Activated B cell treated with CpG ODN at 0.5 μM for 24 hours (primary cell): ENCODE measurements around the gene LAG3. TPM values are rescaled to one million over a fixed set of nuclear protein-coding genes. Genes with fewer than 3 reads are reported as not detected.

Experiments
- ATAC-seq: fragments of 200-7000 bp; cut with Tn5 transposase; one replicate; pipeline ENCODE4 v1.10.0; 2021; ENCODE audit warnings: low read depth, mild to moderate bottlenecking, moderate library complexity
- CTCF ChIA-PET: fragments of 350-600 bp; sonication (Branson Sonifier 250); formaldehyde crosslinking; loops from one replicate; lab custom pipeline; 2021; ENCODE audit warnings: antibody characterized with exemption; lab: Charles Lee
- POLR2A ChIA-PET: fragments of 350-600 bp; sonication (Branson Sonifier 250); formaldehyde crosslinking; loops from one replicate; lab custom pipeline; 2021; ENCODE audit warnings: antibody characterized with exemption; lab: Charles Lee
- DNase-seq: peaks from one replicate; pipeline ENCODE4 v3.0.0; 2022
- H3K27ac Mint-ChIP-seq: one replicate; pipeline ENCODE4 v1.8.0; 2020; ENCODE audit warnings: mixed read lengths
- H3K27me3 Mint-ChIP-seq: one replicate; pipeline ENCODE4 v1.8.0; 2021; ENCODE audit warnings: mixed read lengths
- H3K36me3 Mint-ChIP-seq: one replicate; pipeline ENCODE4 v1.8.0; 2021; ENCODE audit warnings: low read depth, mixed read lengths
- H3K4me1 Mint-ChIP-seq: one replicate; pipeline ENCODE4 v1.8.0; 2021; ENCODE audit warnings: mixed read lengths
- H3K4me3 Mint-ChIP-seq: one replicate; pipeline ENCODE4 v1.8.0; 2020; ENCODE audit warnings: mild to moderate bottlenecking, mixed read lengths
- H3K9me3 Mint-ChIP-seq: one replicate; pipeline ENCODE4 v1.8.0; 2020; ENCODE audit warnings: mixed read lengths
- intact Hi-C: fragments of 100-400 bp; cut with micrococcal nuclease; formaldehyde crosslinking; loops from one replicate; pipeline ENCODE4 v1.15.1; 2024
- total RNA-seq: library from RNA; stranded (reverse); gene quantifications from 2 replicates; pipeline ENCODE4 v1.2.3, GENCODE V29; 2022
- TF ChIP-seq, protein P1 (sequence below): fragments of 200-600 bp; IDR thresholded peaks from one replicate; pipeline ENCODE4 v1.8.0; 2022; ENCODE audit warnings: antibody characterized with exemption, mild to moderate bottlenecking

Gene LAG3
- total RNA-seq, 1 donor from 2014 or later, result not detected

DNA sequence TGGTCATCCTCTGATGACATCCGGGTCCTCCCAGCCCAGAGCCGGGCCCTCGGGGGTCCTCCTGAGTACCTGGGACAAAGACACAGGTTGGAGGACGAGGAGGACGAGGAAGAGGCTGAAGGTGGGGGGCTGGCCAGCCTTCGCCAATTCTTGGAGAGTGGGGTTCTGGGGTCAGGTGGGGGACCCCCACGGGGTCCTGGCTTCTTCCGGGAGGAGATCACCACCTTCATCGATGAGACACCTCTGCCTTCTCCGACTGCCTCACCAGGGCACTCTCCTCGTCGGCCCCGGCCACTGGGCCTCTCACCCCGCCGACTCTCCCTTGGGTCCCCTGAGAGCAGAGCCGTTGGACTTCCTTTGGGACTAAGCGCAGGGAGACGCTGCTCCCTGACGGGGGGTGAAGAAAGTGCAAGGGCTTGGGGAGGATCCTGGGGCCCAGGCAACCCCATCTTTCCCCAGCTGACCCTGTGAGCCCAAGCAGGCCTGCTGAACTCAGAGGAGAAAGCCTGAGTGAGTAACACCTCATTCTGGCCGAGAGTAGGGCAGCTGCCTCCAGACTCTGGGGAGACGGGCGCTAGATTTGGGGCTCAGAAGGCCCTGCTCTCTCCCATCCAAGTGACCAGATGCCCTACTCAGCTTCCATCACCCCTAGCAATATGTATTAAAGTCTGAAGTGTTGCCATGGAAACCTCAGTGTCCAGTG lies 54.6 kb downstream of the LAG3 start:
- POLR2A ChIA-PET, result no interaction called here
- DNase-seq (no peak), ATAC-seq (no peak)
- no peaks in the 10 kb centered on the region for H3K36me3 Mint-ChIP-seq
- peaks cover 22% of the 10 kb centered on the region for H3K4me1 Mint-ChIP-seq
- CTCF ChIA-PET, result interaction anchor here (1.2 to 1.5 kb wide), 2 partner anchors 10 to 73 kb away, joined by 3 to 5 read pairs; partner anchors contain the start of gene MLF2
- H3K9me3 Mint-ChIP-seq, result no peaks in the 10 kb centered on the region
- TF ChIP-seq, protein P1, sequence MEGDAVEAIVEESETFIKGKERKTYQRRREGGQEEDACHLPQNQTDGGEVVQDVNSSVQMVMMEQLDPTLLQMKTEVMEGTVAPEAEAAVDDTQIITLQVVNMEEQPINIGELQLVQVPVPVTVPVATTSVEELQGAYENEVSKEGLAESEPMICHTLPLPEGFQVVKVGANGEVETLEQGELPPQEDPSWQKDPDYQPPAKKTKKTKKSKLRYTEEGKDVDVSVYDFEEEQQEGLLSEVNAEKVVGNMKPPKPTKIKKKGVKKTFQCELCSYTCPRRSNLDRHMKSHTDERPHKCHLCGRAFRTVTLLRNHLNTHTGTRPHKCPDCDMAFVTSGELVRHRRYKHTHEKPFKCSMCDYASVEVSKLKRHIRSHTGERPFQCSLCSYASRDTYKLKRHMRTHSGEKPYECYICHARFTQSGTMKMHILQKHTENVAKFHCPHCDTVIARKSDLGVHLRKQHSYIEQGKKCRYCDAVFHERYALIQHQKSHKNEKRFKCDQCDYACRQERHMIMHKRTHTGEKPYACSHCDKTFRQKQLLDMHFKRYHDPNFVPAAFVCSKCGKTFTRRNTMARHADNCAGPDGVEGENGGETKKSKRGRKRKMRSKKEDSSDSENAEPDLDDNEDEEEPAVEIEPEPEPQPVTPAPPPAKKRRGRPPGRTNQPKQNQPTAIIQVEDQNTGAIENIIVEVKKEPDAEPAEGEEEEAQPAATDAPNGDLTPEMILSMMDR, result no peak
- H3K27me3 Mint-ChIP-seq, result peaks cover 74% of the 10 kb centered on the region
- intact Hi-C loops, result loop anchor here (5.0 kb wide), 1 partner anchor 140 kb away; the partner anchor contains the start of gene ZNF384
- H3K27ac Mint-ChIP-seq, result no peak overlapping the region
- H3K4me3 Mint-ChIP-seq, result peak overlapping the region; percentile 59

DNA sequence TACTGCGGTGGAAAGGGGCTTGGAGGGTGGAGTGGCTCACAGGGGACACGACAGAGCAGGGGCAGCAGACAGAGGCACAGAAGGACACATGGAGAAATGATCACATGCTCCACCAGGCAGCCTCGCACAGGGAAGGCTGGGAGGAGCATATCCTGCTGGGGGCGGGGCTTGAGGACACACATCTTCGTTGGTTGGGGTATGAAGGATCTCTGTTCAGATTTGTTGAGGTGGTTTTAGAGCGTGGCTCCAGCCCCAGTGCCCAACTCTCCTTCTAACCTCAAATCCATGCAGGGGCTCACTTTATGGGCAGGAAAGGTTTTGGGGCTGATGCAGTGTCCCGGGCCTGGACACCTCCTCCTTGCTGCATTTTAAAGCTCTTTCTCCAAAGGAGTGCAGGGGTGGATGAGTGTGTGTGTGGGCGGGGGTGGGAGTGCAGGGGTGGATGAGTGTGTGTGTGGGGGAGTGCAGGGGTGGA lies 55.2 kb downstream of the LAG3 start:
- ATAC-seq, result no peak
- intact Hi-C loops, result loop anchor here (5.0 kb wide), 1 partner anchor 140 kb away; the partner anchor contains the start of gene ZNF384
- TF ChIP-seq, protein P1, result no peak
- no peaks in the 10 kb centered on the region for H3K9me3 Mint-ChIP-seq
- CTCF ChIA-PET, result interaction anchor here (1.5 kb wide), 1 partner anchor 74 kb away, joined by 5 read pairs; the partner anchor contains the start of gene MLF2
- H3K4me1 Mint-ChIP-seq, result peaks cover 16% of the 10 kb centered on the region
- H3K27ac Mint-ChIP-seq, result no peak overlapping the region
- H3K27me3 Mint-ChIP-seq, result peaks cover 68% of the 10 kb centered on the region
- H3K4me3 Mint-ChIP-seq, result peak overlapping the region; percentile 59
- no peak for DNase-seq
- POLR2A ChIA-PET, result interaction anchor here (1.1 kb wide), 1 partner anchor 40 kb away, joined by 3 read pairs; the partner anchor contains the start of gene TPI1
- no peaks in the 10 kb centered on the region for H3K36me3 Mint-ChIP-seq

Other genes with a start within 250 kb of the LAG3 start
- 1,003 and 1,033 TPM in 2 replicates for gene GAPDH, start 238.0 kb upstream of the LAG3 start, total RNA-seq
- gene IFFO1, start 216.5 kb upstream of the LAG3 start, total RNA-seq, result 23.6 and 25.9 TPM in 2 replicates
- 114 and 121 TPM in 2 replicates for gene NOP2, start 204.2 kb upstream of the LAG3 start, total RNA-seq
- gene CHD4, start 165.1 kb upstream of the LAG3 start, total RNA-seq, result 342 and 345 TPM in 2 replicates
- gene LPAR5, start 136.6 kb upstream of the LAG3 start, total RNA-seq, result 27.7 and 30.4 TPM in 2 replicates
- 5.4 and 7.7 TPM in 2 replicates for gene ACRBP, start 125.1 kb upstream of the LAG3 start, total RNA-seq
- 31.6 and 39.2 TPM in 2 replicates for gene ING4, start 109.4 kb upstream of the LAG3 start, total RNA-seq
- 81.7 and 98.6 TPM in 2 replicates for gene ZNF384, start 83.1 kb upstream of the LAG3 start, total RNA-seq
- gene PIANP, start 71.7 kb upstream of the LAG3 start, total RNA-seq, result 0.24 and 0.40 TPM in 2 replicates
- 28.1 and 35.8 TPM in 2 replicates for gene COPS7A, start 48.5 kb upstream of the LAG3 start, total RNA-seq
- 102 and 105 TPM in 2 replicates for gene MLF2, start 19.4 kb upstream of the LAG3 start, total RNA-seq
- gene PTMS, start 6.2 kb upstream of the LAG3 start, total RNA-seq, result 4.8 and 6.4 TPM in 2 replicates
- gene CD4, start 17.0 kb downstream of the LAG3 start, total RNA-seq, result 0.22 and 0.32 TPM in 2 replicates
- not detected in 2 replicates for gene GPR162, start 49.3 kb downstream of the LAG3 start, total RNA-seq
- gene P3H3, start 55.9 kb downstream of the LAG3 start, total RNA-seq, result not detected in 2 replicates
- 0.51 and 0.60 TPM in 2 replicates for gene GNB3, start 68.4 kb downstream of the LAG3 start, total RNA-seq
- 1.2 and 1.6 TPM in 2 replicates for gene CDCA3, start 78.8 kb downstream of the LAG3 start, total RNA-seq
- gene USP5, start 79.6 kb downstream of the LAG3 start, total RNA-seq, result 108 and 110 TPM in 2 replicates
- gene TPI1, start 95.0 kb downstream of the LAG3 start, total RNA-seq, result 306 and 318 TPM in 2 replicates
- gene SPSB2, start 100.8 kb downstream of the LAG3 start, total RNA-seq, result 14.4 and 16.2 TPM in 2 replicates
- gene LRRC23, start 132.3 kb downstream of the LAG3 start, total RNA-seq, result 7.7 and 8.8 TPM in 2 replicates
- 20.9 and 31.0 TPM in 2 replicates for gene ENO2, start 142.1 kb downstream of the LAG3 start, total RNA-seq
- gene ATN1, start 155.4 kb downstream of the LAG3 start, total RNA-seq, result 42.8 and 50.9 TPM in 2 replicates
- gene RNU7-1, start 171.3 kb downstream of the LAG3 start, total RNA-seq, result not detected in 2 replicates
- 54.8 and 63.4 TPM in 2 replicates for gene C12orf57, start 171.5 kb downstream of the LAG3 start, total RNA-seq
- gene PTPN6, start 178.8 kb downstream of the LAG3 start, total RNA-seq, result 371 and 393 TPM in 2 replicates
- 240 and 255 TPM in 2 replicates for gene PHB2, start 198.1 kb downstream of the LAG3 start, total RNA-seq
- 89.2 and 91.1 TPM in 2 replicates for gene EMG1, start 198.4 kb downstream of the LAG3 start, total RNA-seq
- 19.3 and 21.3 TPM in 2 replicates for gene LPCAT3, start 246.0 kb downstream of the LAG3 start, total RNA-seq